Osteoblast (primary cell): ENCODE measurements around the gene PATZ1. TPM values are rescaled to one million over a fixed set of nuclear protein-coding genes. Genes with fewer than 3 reads are reported as not detected.

ENCODE experiments used
- DNase-seq: peaks from one replicate; pipeline ENCODE4 v3.0.0; 2011; ENCODE audit warnings: low spot score, mixed read lengths; ENCODE audit not compliant: insufficient read length; ENCODE audit errors: missing footprints
- H2AFZ ChIP-seq: 2 replicates; pipeline ENCODE4 v1.6.0; 2011; ENCODE audit warnings: mild to moderate bottlenecking, low read length
- H3K27ac ChIP-seq: 2 replicates; pipeline ENCODE4 v1.5.1; 2011; ENCODE audit warnings: mild to moderate bottlenecking, low read depth, low read length, moderate library complexity
- H3K27me3 ChIP-seq: 2 replicates; pipeline ENCODE4 v1.6.0; 2012; ENCODE audit warnings: mild to moderate bottlenecking, control low read depth, inconsistent platforms, low read length, moderate library complexity; ENCODE audit not compliant: insufficient read depth
- H3K36me3 ChIP-seq: 2 replicates; pipeline ENCODE4 v1.5.1; 2011; ENCODE audit warnings: mild to moderate bottlenecking, low read length, control low read depth, moderate library complexity; ENCODE audit not compliant: insufficient read depth
- H3K4me1 ChIP-seq: 2 replicates; pipeline ENCODE4 v1.5.1; 2011; ENCODE audit warnings: mild to moderate bottlenecking, low read length, control low read depth, moderate library complexity; ENCODE audit not compliant: insufficient read depth
- H3K4me2 ChIP-seq: 2 replicates; pipeline ENCODE4 v1.6.0; 2011; ENCODE audit warnings: mild to moderate bottlenecking, low read length; ENCODE audit not compliant: insufficient read depth
- H3K4me3 ChIP-seq: fragments of 200-600 bp; sonication (generic); 3 replicates; pipeline ENCODE4 v1.5.1; 2012; ENCODE audit warnings: mild to moderate bottlenecking, low read length, inconsistent platforms; ENCODE audit not compliant: insufficient read depth
- H3K79me2 ChIP-seq: 2 replicates; pipeline ENCODE4 v1.6.0; 2012; ENCODE audit warnings: mild to moderate bottlenecking, low read length, control low read depth, inconsistent platforms; ENCODE audit not compliant: insufficient read depth
- H3K9me3 ChIP-seq: 2 replicates; pipeline ENCODE4 v1.5.1; 2011; ENCODE audit warnings: low read depth, low read length, control low read depth
- H4K20me1 ChIP-seq: 2 replicates; pipeline ENCODE4 v1.6.0; 2012; ENCODE audit warnings: mild to moderate bottlenecking, low read length, control low read depth; ENCODE audit not compliant: insufficient read depth
- total RNA-seq: library from RNA; depleted of rRNA; stranded (reverse); fragments of >200 nt; gene quantifications from 2 replicates; pipeline ENCODE4 v1.2.3, GENCODE V29; 2012
- TF ChIP-seq, protein P1 (sequence below): IDR thresholded peaks from 2 replicates; pipeline ENCODE4 v1.5.1; 2011; ENCODE audit warnings: mild to moderate bottlenecking, low read depth, low read length, moderate library complexity; ENCODE audit errors: extremely low read depth

Gene PATZ1
- total RNA-seq, 1 donor = 15.2 TPM

DNA sequence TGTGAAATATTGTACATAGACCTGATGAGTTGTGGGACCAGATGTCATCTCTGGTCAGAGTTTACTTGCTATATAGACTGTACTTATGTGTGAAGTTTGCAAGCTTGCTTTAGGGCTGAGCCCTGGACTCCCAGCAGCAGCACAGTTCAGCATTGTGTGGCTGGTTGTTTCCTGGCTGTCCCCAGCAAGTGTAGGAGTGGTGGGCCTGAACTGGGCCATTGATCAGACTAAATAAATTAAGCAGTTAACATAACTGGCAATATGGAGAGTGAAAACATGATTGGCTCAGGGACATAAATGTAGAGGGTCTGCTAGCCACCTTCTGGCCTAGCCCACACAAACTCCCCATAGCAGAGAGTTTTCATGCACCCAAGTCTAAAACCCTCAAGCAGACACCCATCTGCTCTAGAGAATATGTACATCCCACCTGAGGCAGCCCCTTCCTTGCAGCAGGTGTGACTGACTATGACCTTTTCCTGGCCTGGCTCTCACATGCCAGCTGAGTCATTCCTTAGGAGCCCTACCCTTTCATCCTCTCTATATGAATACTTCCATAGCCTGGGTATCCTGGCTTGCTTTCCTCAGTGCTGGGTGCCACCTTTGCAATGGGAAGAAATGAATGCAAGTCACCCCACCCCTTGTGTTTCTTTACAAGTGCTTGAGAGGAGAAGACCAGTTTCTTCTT, 66.2 kb downstream of the PATZ1 start:
- TF ChIP-seq, protein P1, sequence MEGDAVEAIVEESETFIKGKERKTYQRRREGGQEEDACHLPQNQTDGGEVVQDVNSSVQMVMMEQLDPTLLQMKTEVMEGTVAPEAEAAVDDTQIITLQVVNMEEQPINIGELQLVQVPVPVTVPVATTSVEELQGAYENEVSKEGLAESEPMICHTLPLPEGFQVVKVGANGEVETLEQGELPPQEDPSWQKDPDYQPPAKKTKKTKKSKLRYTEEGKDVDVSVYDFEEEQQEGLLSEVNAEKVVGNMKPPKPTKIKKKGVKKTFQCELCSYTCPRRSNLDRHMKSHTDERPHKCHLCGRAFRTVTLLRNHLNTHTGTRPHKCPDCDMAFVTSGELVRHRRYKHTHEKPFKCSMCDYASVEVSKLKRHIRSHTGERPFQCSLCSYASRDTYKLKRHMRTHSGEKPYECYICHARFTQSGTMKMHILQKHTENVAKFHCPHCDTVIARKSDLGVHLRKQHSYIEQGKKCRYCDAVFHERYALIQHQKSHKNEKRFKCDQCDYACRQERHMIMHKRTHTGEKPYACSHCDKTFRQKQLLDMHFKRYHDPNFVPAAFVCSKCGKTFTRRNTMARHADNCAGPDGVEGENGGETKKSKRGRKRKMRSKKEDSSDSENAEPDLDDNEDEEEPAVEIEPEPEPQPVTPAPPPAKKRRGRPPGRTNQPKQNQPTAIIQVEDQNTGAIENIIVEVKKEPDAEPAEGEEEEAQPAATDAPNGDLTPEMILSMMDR = no peak
- H3K79me2 ChIP-seq = no peaks in the 10 kb centered on the region
- H3K36me3 ChIP-seq = peaks cover 44% of the 10 kb centered on the region
- no peak overlapping the region for H3K4me3 ChIP-seq
- DNase-seq = no peak
- H2AFZ ChIP-seq = no peak overlapping the region
- H3K4me2 ChIP-seq = no peak overlapping the region
- peaks cover 7% of the 10 kb centered on the region for H4K20me1 ChIP-seq
- no peaks in the 10 kb centered on the region for H3K9me3 ChIP-seq
- H3K27me3 ChIP-seq = no peaks in the 10 kb centered on the region
- no peak overlapping the region for H3K27ac ChIP-seq
- H3K4me1 ChIP-seq = no peaks in the 10 kb centered on the region

DNA sequence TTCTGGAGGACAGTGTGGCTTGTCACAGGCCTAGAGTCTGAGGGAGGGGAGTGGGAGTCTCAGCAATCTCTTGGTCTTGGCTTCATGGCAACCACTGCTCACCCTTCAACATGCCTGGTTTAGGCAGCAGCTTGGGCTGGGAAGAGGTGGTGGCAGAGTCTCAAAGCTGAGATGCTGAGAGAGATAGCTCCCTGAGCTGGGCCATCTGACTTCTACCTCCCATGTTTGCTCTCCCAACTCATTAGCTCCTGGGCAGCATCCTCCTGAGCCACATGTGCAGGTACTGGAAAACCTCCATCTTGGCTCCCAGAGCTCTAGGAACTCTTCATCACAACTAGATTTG, 66.8 kb downstream of the PATZ1 start:
- no peak for DNase-seq
- TF ChIP-seq, protein P1 = no peak
- Histone ChIP-seq H3K27me3 (no peaks in the 10 kb centered on the region), H4K20me1 (peaks cover 7% of the 10 kb centered on the region), H3K4me2 (no peak overlapping the region), H3K79me2 (no peaks in the 10 kb centered on the region), H2AFZ (no peak overlapping the region), H3K36me3 (peaks cover 50% of the 10 kb centered on the region), H3K9me3 (no peaks in the 10 kb centered on the region), H3K4me1 (no peaks in the 10 kb centered on the region), H3K27ac (no peak overlapping the region), H3K4me3 (no peak overlapping the region)

DNA sequence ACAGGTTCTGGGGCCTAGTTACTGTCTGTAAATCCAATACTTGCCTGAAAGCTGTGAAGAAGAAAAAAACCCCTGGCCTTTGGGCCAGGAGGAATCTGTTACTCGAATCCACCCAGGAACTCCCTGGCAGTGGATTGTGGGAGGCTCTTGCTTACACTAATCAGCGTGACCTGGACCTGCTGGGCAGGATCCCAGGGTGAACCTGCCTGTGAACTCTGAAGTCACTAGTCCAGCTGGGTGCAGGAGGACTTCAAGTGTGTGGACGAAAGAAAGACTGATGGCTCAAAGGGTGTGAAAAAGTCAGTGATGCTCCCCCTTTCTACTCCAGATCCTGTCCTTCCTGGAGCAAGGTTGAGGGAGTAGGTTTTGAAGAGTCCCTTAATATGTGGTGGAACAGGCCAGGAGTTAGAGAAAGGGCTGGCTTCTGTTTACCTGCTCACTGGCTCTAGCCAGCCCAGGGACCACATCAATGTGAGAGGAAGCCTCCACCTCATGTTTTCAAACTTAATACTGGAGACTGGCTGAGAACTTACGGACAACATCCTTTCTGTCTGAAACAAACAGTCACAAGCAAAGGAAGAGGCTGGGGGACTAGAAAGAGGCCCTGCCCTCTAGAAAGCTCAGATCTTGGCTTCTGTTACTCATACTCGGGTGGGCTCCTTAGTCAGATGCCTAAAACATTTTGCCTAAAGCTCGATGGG, 67.4 kb downstream of the PATZ1 start:
- TF ChIP-seq, protein P1 = no peak
- Histone ChIP-seq H3K9me3 (no peaks in the 10 kb centered on the region), H3K4me3 (no peak overlapping the region), H2AFZ (no peak overlapping the region), H3K27ac (no peak overlapping the region), H3K4me1 (no peaks in the 10 kb centered on the region), H4K20me1 (peaks cover 7% of the 10 kb centered on the region), H3K4me2 (no peak overlapping the region), H3K27me3 (no peaks in the 10 kb centered on the region), H3K79me2 (no peaks in the 10 kb centered on the region), H3K36me3 (peaks cover 54% of the 10 kb centered on the region)
- no peak for DNase-seq

DNA sequence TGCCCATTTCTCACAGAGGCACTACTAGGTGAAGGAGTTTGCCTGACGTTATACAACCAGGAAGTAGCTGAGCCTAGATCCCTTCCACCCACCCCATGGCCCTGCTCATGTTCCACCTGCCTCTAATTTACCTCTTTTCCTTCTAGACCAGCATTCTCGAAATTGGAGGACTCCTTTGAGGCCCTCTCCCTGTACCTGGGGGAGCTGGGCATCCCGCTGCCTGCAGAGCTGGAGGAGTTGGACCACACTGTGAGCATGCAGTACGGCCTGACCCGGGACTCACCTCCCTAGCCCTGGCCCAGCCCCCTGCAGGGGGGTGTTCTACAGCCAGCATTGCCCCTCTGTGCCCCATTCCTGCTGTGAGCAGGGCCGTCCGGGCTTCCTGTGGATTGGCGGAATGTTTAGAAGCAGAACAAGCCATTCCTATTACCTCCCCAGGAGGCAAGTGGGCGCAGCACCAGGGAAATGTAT, 68.0 kb downstream of the PATZ1 start:
- no peak overlapping the region for H3K27ac ChIP-seq
- DNase-seq = no peak
- H4K20me1 ChIP-seq = peaks cover 6% of the 10 kb centered on the region
- H3K4me3 ChIP-seq = no peak overlapping the region
- TF ChIP-seq, protein P1 = no peak
- no peak overlapping the region for H3K4me2 ChIP-seq
- H3K27me3 ChIP-seq = no peaks in the 10 kb centered on the region
- no peaks in the 10 kb centered on the region for H3K9me3 ChIP-seq
- no peaks in the 10 kb centered on the region for H3K79me2 ChIP-seq
- peaks cover 59% of the 10 kb centered on the region for H3K36me3 ChIP-seq
- H2AFZ ChIP-seq = no peak overlapping the region
- no peaks in the 10 kb centered on the region for H3K4me1 ChIP-seq
